AG10803 (cell line): Measurements from ENCODE around the gene ST6GALNAC4.

Source experiments
- DNase-seq: peaks from one replicate; pipeline ENCODE4 v3.0.0; 2010; ENCODE audit warnings: low read depth
- H3K4me3 ChIP-seq: 2 replicates; pipeline ENCODE4 v1.5.1; 2011; ENCODE audit warnings: mild to moderate bottlenecking, low read length, control low read depth
- CTCF ChIP-seq: conservative IDR thresholded peaks from 2 replicates; pipeline ENCODE4 v1.5.1; 2011; ENCODE audit warnings: mild to moderate bottlenecking, low read length, control low read depth, inconsistent platforms

Gene ST6GALNAC4

GRCh38 chr9:127909839-127910273 is 7.0 kb downstream of the ST6GALNAC4 start:
- no peak for TF ChIP-seq CTCF
- H3K4me3 ChIP-seq = no peak overlapping the region
- no peak for DNase-seq

DNA sequence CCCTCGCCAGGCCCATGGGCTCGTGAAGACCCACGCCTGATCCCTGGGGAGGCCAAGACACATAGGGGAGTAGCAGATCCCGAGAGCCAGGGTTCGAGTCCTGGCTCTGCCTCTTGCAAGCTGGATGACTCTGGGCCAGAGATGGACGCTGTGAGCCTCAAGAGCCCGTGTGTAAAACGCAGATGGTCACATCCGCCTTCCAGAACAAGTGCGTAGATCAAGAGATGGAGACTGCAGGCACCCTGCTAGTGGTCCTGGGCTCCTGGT is 8.2 kb downstream of the ST6GALNAC4 start:
- H3K4me3 ChIP-seq = no peak overlapping the region
- no peak for DNase-seq
- TF ChIP-seq CTCF = no peak

DNA sequence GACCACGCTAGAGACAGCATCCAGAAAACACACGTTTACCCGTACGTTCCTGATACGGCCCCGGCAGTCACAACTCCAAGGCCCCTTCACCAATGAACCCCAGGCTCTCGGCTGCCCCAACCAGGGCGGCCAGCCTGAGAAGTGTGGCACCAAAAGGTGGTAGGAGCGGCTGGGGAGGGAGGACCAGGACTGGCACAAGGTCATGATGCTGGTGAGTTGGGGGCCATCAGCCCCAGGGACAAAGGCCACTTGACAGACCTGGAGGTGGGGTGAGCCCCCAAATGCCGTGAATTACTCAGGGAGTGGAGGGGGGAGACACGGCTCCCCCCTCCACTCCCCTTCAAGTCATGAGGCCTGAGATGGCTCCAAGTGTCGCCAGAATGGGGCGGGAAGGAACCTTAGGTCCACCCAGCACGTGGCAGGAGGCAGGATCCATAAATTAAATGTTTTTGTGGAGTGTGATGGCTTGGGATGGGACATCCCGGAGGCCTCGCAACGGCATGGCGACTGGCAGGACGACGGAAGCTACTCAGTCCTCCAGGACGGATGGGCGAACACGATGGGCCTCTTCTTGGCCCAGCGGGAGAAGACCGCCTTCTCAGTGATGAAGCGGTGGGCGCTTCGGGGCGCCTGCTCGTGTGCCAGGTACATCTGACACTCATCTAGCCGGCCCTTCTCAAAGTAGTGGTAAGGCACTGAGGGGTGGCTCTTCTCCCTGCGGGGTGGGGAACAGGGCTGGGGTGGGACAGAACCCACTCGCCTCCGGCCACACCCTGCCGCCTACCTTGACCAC is 8.8 kb downstream of the ST6GALNAC4 start:
- DNase-seq = no peak
- H3K4me3 ChIP-seq = no peak overlapping the region
- no peak for TF ChIP-seq CTCF

- DNase-seq = no peak
- no peak for TF ChIP-seq CTCF
- H3K4me3 ChIP-seq = no peak overlapping the region
Measured at GRCh38 chr9:127905788-127906191, 11.1 kb downstream of the ST6GALNAC4 start.

GRCh38 chr9:127905004-127905728 is 11.7 kb downstream of the ST6GALNAC4 start:
- H3K4me3 ChIP-seq = no peak overlapping the region
- no peak for TF ChIP-seq CTCF
- no peak for DNase-seq

DNA sequence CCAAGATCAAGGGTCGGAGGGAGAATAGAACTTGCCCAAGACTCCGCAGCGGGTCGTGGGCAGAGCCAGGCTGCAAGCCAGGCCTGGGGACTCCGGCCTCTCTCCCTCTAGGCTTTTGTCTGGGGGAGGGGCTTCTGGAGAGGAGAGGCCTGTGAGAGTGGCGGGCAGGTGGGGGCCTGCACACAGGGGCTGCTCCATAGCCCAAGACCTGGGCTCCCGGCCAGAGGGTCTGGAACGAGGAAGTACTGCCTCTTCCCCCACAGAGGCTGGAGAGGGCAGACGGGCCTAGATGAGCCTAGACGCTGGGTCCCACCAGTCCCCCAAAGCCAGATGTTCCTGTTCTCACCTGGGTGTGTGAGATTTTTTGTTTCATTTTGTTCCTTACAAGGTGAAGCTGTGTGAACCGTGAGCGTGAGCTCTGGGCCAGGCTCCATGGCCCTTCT is 12.3 kb downstream of the ST6GALNAC4 start:
- TF ChIP-seq CTCF = no peak
- no peak for DNase-seq
- no peak overlapping the region for H3K4me3 ChIP-seq
